ENCODE results near the gene SMIM24.

DNA sequence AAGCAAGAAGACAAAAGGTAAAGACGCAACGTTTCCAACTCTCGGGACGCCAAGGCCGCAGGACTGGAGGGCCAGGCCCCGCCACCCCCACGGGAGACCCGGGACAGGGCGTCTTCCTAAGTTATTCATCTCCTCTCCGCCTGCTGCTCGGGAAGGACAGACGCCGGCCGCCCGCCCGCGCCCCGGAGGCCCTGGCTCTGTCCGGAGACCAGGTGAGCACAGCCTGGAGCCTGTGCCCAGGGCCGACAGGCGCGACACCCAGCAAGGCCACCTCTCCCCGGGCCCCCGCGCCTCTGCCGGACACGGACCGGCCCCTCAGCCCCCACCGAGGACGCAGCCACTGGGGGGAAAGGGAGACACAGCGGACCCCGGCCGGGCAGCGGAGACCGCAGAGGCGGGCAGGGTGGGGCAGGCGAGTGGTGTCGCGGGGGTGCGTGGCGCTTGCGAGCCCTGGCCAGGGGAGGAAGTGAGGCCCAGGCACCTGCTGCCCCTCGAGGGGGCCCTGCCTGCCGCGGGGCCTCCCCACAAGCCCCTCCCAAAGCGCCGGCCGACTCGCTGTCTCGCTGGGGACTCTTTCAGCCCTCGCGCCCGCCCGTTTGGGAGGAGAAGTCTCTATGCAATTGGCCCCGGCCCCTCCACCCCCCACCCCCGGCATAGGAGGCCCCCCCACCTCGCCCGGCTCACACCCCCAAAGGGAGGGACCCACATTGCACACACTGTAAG is 17.2 kb downstream of the SMIM24 start:
- TF ChIP-seq, protein P1, sequence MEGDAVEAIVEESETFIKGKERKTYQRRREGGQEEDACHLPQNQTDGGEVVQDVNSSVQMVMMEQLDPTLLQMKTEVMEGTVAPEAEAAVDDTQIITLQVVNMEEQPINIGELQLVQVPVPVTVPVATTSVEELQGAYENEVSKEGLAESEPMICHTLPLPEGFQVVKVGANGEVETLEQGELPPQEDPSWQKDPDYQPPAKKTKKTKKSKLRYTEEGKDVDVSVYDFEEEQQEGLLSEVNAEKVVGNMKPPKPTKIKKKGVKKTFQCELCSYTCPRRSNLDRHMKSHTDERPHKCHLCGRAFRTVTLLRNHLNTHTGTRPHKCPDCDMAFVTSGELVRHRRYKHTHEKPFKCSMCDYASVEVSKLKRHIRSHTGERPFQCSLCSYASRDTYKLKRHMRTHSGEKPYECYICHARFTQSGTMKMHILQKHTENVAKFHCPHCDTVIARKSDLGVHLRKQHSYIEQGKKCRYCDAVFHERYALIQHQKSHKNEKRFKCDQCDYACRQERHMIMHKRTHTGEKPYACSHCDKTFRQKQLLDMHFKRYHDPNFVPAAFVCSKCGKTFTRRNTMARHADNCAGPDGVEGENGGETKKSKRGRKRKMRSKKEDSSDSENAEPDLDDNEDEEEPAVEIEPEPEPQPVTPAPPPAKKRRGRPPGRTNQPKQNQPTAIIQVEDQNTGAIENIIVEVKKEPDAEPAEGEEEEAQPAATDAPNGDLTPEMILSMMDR (conservative IDR thresholded peaks at IDR 0.05; ENCODE audit: low read depth in 2 of 2) = no peak
- TF ChIP-seq POLR2AphosphoS5 (IDR thresholded peaks at IDR 0.05; ENCODE audit: low read depth) = no peak
- no peak for TF ChIP-seq ZNF331 (CRISPR knock-in tag; IDR thresholded peaks at IDR 0.05; ENCODE audit: low read depth)
- TF ChIP-seq, protein P2, sequence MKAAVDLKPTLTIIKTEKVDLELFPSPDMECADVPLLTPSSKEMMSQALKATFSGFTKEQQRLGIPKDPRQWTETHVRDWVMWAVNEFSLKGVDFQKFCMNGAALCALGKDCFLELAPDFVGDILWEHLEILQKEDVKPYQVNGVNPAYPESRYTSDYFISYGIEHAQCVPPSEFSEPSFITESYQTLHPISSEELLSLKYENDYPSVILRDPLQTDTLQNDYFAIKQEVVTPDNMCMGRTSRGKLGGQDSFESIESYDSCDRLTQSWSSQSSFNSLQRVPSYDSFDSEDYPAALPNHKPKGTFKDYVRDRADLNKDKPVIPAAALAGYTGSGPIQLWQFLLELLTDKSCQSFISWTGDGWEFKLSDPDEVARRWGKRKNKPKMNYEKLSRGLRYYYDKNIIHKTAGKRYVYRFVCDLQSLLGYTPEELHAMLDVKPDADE (IDR thresholded peaks at IDR 0.05) = no peak
- TF ChIP-seq JUNB (IDR thresholded peaks at IDR 0.05; ENCODE audit: unreplicated experiment) = no peak
- TF ChIP-seq, protein P3, sequence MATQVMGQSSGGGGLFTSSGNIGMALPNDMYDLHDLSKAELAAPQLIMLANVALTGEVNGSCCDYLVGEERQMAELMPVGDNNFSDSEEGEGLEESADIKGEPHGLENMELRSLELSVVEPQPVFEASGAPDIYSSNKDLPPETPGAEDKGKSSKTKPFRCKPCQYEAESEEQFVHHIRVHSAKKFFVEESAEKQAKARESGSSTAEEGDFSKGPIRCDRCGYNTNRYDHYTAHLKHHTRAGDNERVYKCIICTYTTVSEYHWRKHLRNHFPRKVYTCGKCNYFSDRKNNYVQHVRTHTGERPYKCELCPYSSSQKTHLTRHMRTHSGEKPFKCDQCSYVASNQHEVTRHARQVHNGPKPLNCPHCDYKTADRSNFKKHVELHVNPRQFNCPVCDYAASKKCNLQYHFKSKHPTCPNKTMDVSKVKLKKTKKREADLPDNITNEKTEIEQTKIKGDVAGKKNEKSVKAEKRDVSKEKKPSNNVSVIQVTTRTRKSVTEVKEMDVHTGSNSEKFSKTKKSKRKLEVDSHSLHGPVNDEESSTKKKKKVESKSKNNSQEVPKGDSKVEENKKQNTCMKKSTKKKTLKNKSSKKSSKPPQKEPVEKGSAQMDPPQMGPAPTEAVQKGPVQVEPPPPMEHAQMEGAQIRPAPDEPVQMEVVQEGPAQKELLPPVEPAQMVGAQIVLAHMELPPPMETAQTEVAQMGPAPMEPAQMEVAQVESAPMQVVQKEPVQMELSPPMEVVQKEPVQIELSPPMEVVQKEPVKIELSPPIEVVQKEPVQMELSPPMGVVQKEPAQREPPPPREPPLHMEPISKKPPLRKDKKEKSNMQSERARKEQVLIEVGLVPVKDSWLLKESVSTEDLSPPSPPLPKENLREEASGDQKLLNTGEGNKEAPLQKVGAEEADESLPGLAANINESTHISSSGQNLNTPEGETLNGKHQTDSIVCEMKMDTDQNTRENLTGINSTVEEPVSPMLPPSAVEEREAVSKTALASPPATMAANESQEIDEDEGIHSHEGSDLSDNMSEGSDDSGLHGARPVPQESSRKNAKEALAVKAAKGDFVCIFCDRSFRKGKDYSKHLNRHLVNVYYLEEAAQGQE (IDR thresholded peaks at IDR 0.05; ENCODE audit: unreplicated experiment) = no peak
- no peak for TF ChIP-seq ZNF114 (CRISPR knock-in tag; IDR thresholded peaks at IDR 0.05)
- no peak for TF ChIP-seq EZH2phosphoT487 (IDR thresholded peaks at IDR 0.05; ENCODE audit: unreplicated experiment)
- peak; percentile 77 for TF ChIP-seq EZH2 (IDR thresholded peaks at IDR 0.05; ENCODE audit: low read depth, unreplicated experiment)
- TF ChIP-seq NANOG (IDR thresholded peaks at IDR 0.05; ENCODE audit: borderline replicate concordance) = no peak
- TF ChIP-seq CREB1 (CRISPR knock-in tag; IDR thresholded peaks at IDR 0.05; ENCODE audit: low read depth) = no peak

Data from GM23338 (cell line).